OCI-LY7 (cell line): ENCODE measurements around the gene S1PR5. TPM values are rescaled to one million over a fixed set of nuclear protein-coding genes. Genes with fewer than 3 reads are reported as not detected.

ENCODE experiments used
- BruUV-seq: library from RNA; stranded (reverse); fragments of 400-500 nt; replicated peaks from 2 replicates; lab custom pipeline; 2021; lab: Mats Ljungman, UMichigan
- CTCF ChIA-PET: fragments of 300-600 bp; sonication (Branson Sonifier 250); formaldehyde crosslinking; loops from one replicate; lab custom pipeline; 2022; ENCODE audit warnings: antibody characterized with exemption; ENCODE audit not compliant: unreplicated experiment; lab: Charles Lee
- POLR2A ChIA-PET: fragments of 300-600 bp; sonication (Branson Sonifier 250); formaldehyde crosslinking; loops from one replicate; lab custom pipeline; 2022; ENCODE audit warnings: antibody characterized with exemption; lab: Charles Lee
- DNase-seq: peaks from one replicate; pipeline ENCODE4 v3.0.0-alpha.2; 2015; ENCODE audit warnings: low spot score
- H2AFZ ChIP-seq: fragments of 200-600 bp; sonication (generic), shearing (Covaris generic); 2 replicates; pipeline ENCODE4 v1.6.1; 2014; ENCODE audit warnings: mild to moderate bottlenecking, antibody characterized with exemption, low read length, moderate library complexity
- H3K27ac ChIP-seq: fragments of 200-600 bp; sonication (generic); 2 replicates; pipeline ENCODE4 v1.5.1; 2014; ENCODE audit warnings: mixed run types, low read depth, mild to moderate bottlenecking, moderate library complexity, low read length, inconsistent platforms; ENCODE audit not compliant: poor library complexity, severe bottlenecking
- H3K36me3 ChIP-seq: fragments of 200-600 bp; sonication (generic); 2 replicates; pipeline ENCODE4 v1.6.1; 2014; ENCODE audit warnings: mild to moderate bottlenecking, antibody characterized with exemption, low read length, moderate library complexity, mixed read lengths; ENCODE audit not compliant: insufficient read depth
- H3K4me1 ChIP-seq: fragments of 200-600 bp; sonication (generic); 2 replicates; pipeline ENCODE4 v1.5.1; 2014; ENCODE audit warnings: mild to moderate bottlenecking, low read length; ENCODE audit not compliant: insufficient read depth, poor library complexity, severe bottlenecking
- H3K4me2 ChIP-seq: fragments of 200-600 bp; sonication (generic); 2 replicates; pipeline ENCODE4 v1.6.1; 2014; ENCODE audit warnings: mild to moderate bottlenecking, low read length
- H3K4me3 ChIP-seq: fragments of 200-600 bp; sonication (generic); 2 replicates; pipeline ENCODE4 v1.5.1; 2014; ENCODE audit warnings: mild to moderate bottlenecking, low read depth, low read length; ENCODE audit not compliant: poor library complexity, severe bottlenecking
- H3K79me2 ChIP-seq: fragments of 200-600 bp; sonication (generic); 2 replicates; pipeline ENCODE4 v1.6.1; 2016; ENCODE audit warnings: low read depth, mild to moderate bottlenecking, low read length, moderate library complexity, mixed read lengths; ENCODE audit not compliant: insufficient read depth
- H3K9me2 ChIP-seq: fragments of 200-600 bp; sonication (generic); 2 replicates; pipeline ENCODE4 v1.6.1; 2016; ENCODE audit warnings: mild to moderate bottlenecking, low read length, mixed read lengths; ENCODE audit not compliant: insufficient read depth
- H3K9me3 ChIP-seq: fragments of 200-600 bp; sonication (generic); 2 replicates; pipeline ENCODE4 v1.6.1; 2014; ENCODE audit warnings: mild to moderate bottlenecking, mixed run types, low read length, mixed read lengths
- H4K20me1 ChIP-seq: fragments of 200-600 bp; sonication (generic); 2 replicates; pipeline ENCODE4 v1.6.1; 2014; ENCODE audit warnings: mild to moderate bottlenecking, antibody characterized with exemption, low read length, moderate library complexity, mixed read lengths; ENCODE audit not compliant: insufficient read depth
- CTCF ChIP-seq: fragments of 200-600 bp; sonication (generic); conservative IDR thresholded peaks from 2 replicates; pipeline ENCODE4 v1.5.1; 2014; ENCODE audit warnings: mild to moderate bottlenecking, antibody characterized with exemption, low read length, moderate library complexity, mixed read lengths
- EZH2phosphoT487 ChIP-seq: fragments of 200-600 bp; sonication (generic); IDR thresholded peaks from 2 replicates; pipeline ENCODE4 v1.6.1; 2018; ENCODE audit warnings: low read depth, borderline replicate concordance, mild to moderate bottlenecking, mixed run types, antibody characterized with exemption, low read length, moderate library complexity, mixed read lengths
- intact Hi-C: fragments of 100-400 bp; cut with micrococcal nuclease; formaldehyde crosslinking; loops from one replicate; pipeline ENCODE4 v1.10.0; 2022; ENCODE audit not compliant: unreplicated experiment
- total RNA-seq, 2 experiments: library from RNA; depleted of rRNA in 1 of 2; stranded (reverse); fragments of >200 nt in 1 of 2; shearing (Covaris generic) in 1 of 2; gene quantifications; 2 replicates each; pipeline ENCODE4 v1.2.3, GENCODE V29; 2014 to 2022

S1PR5 gene
- total RNA-seq, 2 experiments from 2014 or later: not detected

DNA sequence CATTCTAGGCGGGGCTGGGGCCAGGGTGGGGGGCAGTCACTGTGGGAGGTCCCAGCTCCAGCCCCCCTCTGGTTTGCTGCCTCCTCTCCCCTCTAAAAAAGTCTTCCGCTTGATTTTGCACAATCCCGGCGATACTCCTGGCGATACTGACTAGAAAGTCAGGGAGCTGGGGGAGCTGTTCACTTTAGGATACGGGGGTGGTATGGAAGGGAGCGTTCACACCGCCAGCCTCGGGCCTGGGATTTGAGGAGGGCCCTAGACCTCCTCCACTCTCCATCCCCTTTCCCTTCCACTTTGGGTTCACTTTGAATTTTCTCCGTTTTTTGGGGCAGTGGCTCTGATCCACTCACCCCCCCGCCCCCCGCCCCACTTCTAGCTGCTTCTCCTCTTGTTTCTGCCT is 49.1 kb downstream of the S1PR5 start:
- POLR2A ChIA-PET: no interaction called here
- Histone ChIP-seq H4K20me1 (no peaks in the 10 kb centered on the region), H3K4me2 (no peak overlapping the region), H3K79me2 (no peaks in the 10 kb centered on the region), H2AFZ (no peak overlapping the region), H3K9me2 (no peaks in the 10 kb centered on the region), H3K4me1 (no peaks in the 10 kb centered on the region), H3K36me3 (peaks cover 56% of the 10 kb centered on the region), H3K9me3 (no peaks in the 10 kb centered on the region), H3K27ac (no peak overlapping the region), H3K4me3 (no peak overlapping the region)
- BruUV-seq: no TSS peak
- DNase-seq: no peak
- CTCF ChIA-PET: no interaction called here
- intact Hi-C loops: no loop called here
- TF ChIP-seq CTCF: no peak
- no peak for TF ChIP-seq EZH2phosphoT487

- H3K4me2 ChIP-seq: no peak overlapping the region
- no peaks in the 10 kb centered on the region for H4K20me1 ChIP-seq
- H3K4me1 ChIP-seq: no peaks in the 10 kb centered on the region
- no peak overlapping the region for H3K27ac ChIP-seq
- no peaks in the 10 kb centered on the region for H3K9me3 ChIP-seq
- BruUV-seq: no TSS peak
- POLR2A ChIA-PET: no interaction called here
- DNase-seq: no peak
- TF ChIP-seq EZH2phosphoT487 (no peak), CTCF (no peak)
- no peak overlapping the region for H2AFZ ChIP-seq
- peaks cover 64% of the 10 kb centered on the region for H3K36me3 ChIP-seq
- CTCF ChIA-PET: no interaction called here
- no peak overlapping the region for H3K4me3 ChIP-seq
- intact Hi-C loops: no loop called here
- no peaks in the 10 kb centered on the region for H3K79me2 ChIP-seq
- no peaks in the 10 kb centered on the region for H3K9me2 ChIP-seq
Measured at GRCh38 chr19:10467104-10467706, 50.0 kb downstream of the S1PR5 start.

- H3K9me3 ChIP-seq: no peaks in the 10 kb centered on the region
Measured at GRCh38 chr19:10464456-10464855, 52.8 kb downstream of the S1PR5 start.

More at GRCh38 chr19:10464456-10464855, 52.8 kb downstream of the S1PR5 start:
- no peak overlapping the region for H3K4me2 ChIP-seq
- H3K4me1 ChIP-seq: no peaks in the 10 kb centered on the region
- H2AFZ ChIP-seq: no peak overlapping the region
- ChIA-PET POLR2A (interaction anchor here (0.6 kb wide), 1 partner anchor 8 kb away, joined by 4 read pairs; no protein-coding TSS in a partner anchor), CTCF (no interaction called here)
- H3K27ac ChIP-seq: no peak overlapping the region
- intact Hi-C loops: no loop called here
- no peaks in the 10 kb centered on the region for H3K79me2 ChIP-seq
- DNase-seq: no peak
- no TSS peak for BruUV-seq
- no peaks in the 10 kb centered on the region for H3K9me2 ChIP-seq
- no peak overlapping the region for H3K4me3 ChIP-seq
- TF ChIP-seq EZH2phosphoT487 (no peak), CTCF (no peak)
- peaks cover 79% of the 10 kb centered on the region for H3K36me3 ChIP-seq
- H4K20me1 ChIP-seq: no peaks in the 10 kb centered on the region
